Inferior parietal cortex (tissue), 1 donor: ENCODE measurements around the gene PRKCE.

Experiments
- DNase-seq: peaks from one replicate; pipeline ENCODE4 v3.0.0-alpha.2; 2016; ENCODE audit errors: extremely low spot score

The PRKCE gene

DNA sequence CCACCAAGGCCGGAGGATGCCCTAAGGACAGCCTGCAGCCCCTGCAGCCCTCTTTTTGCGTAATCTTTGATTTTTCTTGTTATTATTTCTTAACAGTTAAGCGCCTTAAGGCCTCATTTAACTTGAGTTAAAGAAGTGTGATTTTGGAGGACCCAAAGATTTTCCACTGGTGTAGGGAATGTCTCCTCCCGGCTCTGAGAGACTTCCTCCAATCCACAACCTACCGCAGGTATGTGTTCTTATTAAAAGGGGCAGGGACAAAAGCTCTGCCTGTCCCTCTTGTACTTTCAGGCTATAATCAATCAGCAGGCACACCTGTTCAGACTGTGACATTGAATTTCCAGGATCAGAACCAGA is 285.1 kb downstream of the PRKCE start:
- no peak for DNase-seq

DNA sequence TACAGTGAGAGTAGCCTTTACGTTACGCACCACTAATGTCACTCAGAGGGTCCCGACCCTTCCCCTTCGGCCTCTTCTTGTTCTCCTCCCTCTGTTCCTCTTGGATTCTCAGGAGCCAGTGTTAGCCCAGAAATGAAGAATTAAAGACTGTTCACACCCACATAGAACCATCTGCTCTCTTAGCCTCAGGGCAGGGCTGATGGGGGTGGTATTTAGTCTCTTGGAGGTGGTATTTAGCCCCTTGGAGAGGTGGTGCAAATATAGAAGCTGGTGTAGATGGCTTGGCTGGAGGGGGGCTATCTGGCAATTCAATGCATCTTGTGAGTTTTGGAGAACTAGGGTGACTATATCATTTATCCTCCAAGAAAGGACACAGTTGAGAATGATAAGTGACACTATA is 286.5 kb downstream of the PRKCE start:
- no peak for DNase-seq

DNA sequence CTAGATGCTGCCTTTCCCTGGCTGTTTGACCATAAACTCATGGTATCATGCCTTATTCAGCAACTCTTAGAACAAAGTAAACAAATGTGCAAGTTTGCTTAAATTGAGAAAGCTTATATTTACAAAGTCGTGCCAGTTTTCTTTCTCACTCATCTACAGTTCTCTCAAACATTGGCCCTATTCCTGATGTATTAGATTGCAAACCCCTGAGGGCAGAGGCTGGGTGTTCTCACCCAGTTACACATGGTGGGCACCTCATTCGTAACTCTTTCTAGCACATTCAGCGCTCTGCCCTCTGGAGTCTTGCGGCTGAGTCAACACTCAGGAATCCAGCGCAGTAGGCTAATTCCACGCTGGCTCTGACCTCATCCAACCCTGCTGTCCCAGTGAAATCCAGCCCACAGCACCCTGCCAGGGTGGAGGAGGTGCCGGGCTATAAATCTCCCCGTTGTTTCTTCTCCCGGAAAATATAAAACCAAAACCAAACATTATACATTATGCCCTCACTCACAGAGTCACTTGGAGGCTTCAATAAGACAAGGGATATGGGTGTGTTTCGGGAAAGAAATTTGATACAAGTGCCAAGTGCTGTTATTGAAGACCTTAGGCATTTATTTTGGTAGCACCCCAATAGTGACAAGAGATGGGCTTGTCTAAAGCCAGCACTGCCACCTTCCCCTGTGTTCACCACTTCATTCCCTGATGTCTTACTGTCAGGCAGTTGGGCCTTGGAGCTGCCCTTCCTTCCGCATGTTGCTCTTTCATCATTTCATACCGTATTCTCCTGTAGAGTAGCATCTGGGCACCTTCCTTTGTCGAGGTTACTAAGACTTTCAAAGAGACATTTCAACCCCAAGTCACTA is 287.4 kb downstream of the PRKCE start:
- no peak for DNase-seq

DNA sequence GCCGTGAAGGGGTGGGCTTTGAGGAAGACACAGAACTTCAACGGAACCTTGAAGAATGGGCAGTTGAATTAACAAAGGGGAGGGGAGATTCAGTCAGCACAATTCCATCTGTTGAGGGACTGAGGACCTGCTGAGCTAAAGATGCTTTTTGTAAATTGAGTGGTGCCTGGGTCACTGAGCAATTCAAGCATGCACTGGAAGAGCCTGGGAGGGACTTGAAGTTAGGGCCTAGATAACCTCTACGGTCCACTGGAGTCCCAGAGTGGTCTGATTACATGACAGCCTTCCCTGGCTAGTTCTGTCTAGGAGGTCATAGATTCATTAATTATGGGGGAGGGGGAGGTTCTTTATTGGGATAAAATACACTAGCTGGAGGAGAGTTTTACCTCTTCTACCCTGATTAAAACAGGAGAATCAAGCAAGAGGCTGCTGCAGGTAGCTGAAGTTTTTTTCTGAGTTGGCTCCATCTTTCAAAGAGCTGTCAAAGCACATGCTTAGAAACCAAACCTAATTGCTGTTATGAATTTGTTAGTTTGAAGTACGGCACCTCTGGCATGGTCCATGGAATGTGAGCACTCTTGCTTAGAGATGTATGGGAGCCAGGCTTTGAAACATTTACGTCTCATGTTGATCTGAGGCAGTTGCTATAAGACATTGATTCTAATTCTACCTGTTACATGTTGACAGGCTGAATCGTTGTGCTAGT is 290.2 kb downstream of the PRKCE start:
- DNase-seq, result no peak

DNA sequence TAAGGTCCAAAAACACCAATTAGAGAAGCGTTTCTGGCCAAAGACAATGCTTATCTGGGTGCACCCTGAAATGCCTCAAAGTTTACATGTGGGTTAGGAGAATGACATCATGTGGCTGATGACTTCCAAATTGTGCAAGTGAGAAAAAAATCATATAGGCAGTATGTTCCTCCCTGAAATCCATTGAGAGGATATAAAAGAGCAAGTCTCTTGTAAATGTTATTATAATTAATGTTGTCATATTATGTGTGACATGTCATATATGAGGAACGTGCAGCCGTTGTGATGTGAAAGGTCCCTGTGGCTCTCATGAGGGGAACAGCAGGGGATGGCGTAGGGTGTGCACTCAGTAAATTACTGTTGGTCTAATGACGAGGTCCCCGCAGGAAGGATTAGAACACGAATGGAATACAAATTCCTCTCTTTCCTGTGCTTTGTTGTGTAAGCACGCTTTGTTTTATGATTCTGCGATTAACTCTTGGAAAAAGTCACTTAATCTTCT is 290.8 kb downstream of the PRKCE start:
- no peak for DNase-seq

GRCh38 chr2:45943219-45944044 is 292.0 kb downstream of the PRKCE start:
- DNase-seq, result no peak

DNA sequence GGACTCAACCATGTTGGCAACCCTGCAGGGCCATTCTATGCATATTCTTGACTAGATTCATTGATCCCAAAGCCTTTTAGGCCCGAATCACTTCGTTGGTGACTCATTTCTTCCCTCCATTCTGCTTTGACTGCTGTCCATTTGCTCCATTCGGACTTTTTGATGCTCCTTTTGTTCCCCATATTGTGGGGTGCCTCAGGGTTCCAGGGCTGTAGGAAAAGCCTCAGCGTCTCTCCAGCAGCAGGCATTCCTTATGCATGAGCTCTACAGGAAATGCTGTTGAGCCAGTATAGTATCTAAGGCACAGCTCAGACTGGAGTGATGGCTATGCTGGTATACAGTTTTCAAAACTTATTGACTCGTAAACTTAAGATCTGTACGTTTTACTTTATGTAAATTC is 292.6 kb downstream of the PRKCE start:
- DNase-seq, result no peak

DNA sequence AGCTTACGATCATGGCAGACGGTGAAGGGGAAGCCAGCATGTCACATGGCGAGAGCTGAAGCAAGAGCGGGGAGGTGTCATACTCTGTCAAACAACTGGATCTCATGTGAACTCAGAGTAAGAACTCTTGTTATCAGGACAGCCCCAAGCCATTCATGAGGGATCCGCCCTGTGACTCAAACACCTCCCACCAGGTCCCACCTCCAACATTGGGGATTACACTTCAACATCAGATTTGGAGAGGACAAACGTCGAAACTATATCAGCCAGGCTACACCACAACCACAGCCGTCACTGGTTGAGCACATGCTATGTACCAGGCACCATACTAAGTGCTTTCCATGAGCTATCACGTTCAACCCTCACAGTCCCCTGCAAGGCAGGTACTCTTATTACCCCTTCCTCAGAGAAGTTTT is 293.8 kb downstream of the PRKCE start:
- DNase-seq, result no peak

DNA sequence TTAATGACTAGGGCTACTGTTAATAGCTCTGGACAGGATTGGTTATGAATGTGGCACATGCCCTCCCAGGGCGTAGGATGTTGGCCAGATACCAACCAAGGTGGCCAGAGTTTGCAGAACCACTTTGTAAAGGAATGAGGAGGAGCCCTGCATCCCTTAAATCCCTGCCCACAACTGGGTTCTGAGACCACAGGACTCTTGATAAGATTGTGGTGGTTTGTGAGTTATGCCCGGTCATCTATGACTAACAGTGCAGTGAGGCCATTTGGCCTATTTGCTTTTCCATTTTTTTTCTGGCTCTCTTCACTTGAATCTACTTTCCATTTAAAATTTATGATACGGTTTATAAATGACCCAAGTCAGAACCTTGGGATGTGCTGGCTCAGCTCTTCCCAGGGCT is 294.5 kb downstream of the PRKCE start:
- no peak for DNase-seq

DNA sequence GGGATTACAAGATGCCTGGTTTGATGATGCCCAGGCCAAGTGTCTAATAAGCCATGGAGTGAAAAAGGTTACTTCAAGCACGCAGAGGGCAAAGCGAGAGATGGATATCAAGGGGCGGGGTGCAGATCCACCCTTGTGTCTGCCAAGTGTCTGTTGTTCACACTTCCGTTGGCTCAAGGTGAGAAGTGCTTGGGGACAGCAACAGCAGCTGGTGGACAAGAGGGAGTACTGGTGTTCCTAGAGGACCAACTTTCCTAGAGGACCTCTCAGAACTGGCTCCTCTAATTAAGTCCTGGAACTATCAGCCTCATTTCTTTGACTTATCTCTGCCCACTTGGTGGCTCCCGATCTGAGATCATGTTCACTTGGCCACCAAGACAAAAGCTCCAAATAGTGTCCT is 299.1 kb downstream of the PRKCE start:
- no peak for DNase-seq

DNA sequence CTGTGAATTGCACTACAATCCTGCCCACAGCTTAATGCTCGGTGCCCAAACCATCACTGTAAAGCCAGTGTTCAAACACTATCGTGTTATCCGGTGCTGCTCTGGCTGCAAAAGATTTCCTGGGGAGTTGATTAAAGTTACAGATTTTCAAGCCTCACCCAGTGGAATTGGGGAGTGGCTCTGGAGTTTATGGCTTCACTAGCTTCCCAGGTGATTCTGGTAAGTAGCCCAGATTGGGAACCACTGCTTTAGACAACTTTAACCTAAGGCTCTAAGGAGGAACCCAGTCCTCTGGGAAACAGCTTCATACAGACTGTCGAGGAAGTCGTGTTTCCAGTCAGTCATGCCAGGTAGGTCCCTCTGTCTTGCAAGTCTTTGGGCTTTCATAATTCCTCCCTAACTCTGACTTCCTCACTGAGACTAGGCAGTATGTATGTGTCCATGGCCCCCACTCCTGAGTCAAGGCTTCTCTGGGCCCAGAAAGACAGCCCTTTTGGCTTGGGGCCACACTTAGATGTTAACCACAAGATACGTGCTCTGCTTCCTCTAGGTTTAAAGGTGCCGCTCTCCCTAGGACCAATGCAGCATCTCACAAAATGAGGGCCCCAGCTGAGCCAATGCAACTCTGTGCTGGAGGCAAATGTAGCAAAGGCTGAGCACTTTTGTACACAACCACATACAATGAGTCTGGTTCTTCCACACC is 299.7 kb downstream of the PRKCE start:
- DNase-seq, result no peak

- no peak for DNase-seq
Measured at GRCh38 chr2:45952591-45952990, 301.1 kb downstream of the PRKCE start.

- DNase-seq, result no peak
Measured at GRCh38 chr2:45953376-45954027, 302.0 kb downstream of the PRKCE start.

DNA sequence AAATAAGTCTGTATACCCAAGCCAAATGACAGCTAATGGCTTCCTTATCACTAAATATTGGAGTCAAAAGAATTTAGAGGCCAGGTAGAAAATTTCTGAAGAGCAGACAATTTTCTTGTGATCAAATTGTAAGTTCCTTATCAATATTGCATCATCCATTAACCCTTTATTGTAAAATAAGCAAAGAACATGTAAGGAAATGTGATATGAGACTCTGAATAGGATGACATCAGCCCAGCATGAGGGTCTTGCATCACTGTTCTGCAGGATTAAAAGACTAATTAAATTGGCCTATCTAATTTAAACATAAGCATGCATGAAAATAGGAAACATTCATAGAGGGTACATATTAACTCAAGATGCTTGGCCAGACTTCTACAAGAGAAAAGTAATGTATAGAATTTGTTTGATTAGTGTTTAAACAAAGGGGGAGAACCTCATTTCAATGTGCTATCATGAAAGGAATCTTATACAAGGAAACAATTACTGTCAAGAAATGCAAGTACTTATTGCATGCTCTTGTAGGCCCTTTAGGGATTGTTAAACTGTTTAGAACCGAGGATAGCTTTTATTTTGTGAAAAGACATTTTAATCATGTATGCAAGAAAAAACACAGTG is 302.9 kb downstream of the PRKCE start:
- no peak for DNase-seq

GRCh38 chr2:45957533-45958227 is 306.2 kb downstream of the PRKCE start:
- DNase-seq, result no peak

DNA sequence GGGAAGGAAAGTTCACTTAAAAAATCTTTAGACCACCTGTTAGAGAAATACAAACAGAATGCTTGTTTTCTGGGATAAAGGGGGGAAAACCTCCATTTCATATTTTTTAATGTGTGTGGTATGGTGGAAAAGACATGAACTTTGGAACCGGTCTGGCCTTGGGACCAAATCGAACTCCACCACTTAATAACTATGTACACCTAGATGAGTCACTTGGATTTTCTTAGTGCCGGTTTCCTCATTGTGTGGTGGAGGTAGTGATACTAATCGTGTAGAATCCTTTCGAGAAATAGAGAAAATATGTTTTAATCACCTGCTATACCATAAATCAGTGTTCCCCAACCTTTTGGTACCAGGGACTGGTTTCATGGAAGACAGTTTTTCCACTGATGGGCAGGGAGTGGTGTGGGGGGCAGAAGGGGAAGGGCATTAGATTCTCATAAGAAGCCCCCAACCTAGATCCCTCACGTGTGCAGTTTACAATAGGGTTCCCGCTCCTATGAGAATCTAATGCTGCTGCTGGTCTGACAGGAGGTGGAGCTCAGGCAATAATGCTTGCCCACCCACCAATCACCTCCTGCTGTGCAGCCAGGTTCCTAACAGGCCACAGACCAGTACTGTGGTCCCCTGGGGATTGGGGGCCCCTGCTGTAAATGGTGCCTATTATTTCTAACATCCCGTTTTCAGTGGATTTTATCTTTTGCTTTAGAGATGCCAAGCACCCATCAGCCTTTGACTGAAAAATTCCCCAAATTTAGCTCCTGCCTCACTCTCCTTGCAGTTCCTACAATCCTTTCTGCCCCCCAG is 308.8 kb downstream of the PRKCE start:
- DNase-seq, result no peak

- peak; percentile 44 for DNase-seq
Measured at GRCh38 chr2:45962177-45962921, 310.9 kb downstream of the PRKCE start.

GRCh38 chr2:45963816-45964215 is 312.3 kb downstream of the PRKCE start:
- DNase-seq, result no peak
